PFSK-1 (cell line): ENCODE measurements around the gene RBBP5.

ENCODE experiments used
- FOXP2 ChIP-seq: optimal IDR thresholded peaks from 2 replicates; pipeline ENCODE3; 2011; ENCODE audit warnings: borderline replicate concordance, control low read depth, inconsistent platforms; ENCODE audit not compliant: insufficient read depth; ENCODE audit errors: extremely low read length, extremely low read depth
- POLR2AphosphoS5 ChIP-seq: IDR thresholded peaks from 2 replicates; pipeline ENCODE4 v1.6.1; 2012; ENCODE audit warnings: low read depth, mild to moderate bottlenecking, control low read depth, low read length, moderate library complexity
- REST ChIP-seq, 2 experiments: IDR thresholded peaks; 2 replicates each; pipeline versions ENCODE4 v1.6.1 to v1.8.0; 2011 to 2012; ENCODE audit warnings: low read depth in 2 of 2, low read length in 2 of 2, control low read depth in 1 of 2, inconsistent platforms in 1 of 2, mild to moderate bottlenecking in 1 of 2, moderate library complexity in 1 of 2; ENCODE audit not compliant: insufficient read depth in 1 of 2
- SIN3A ChIP-seq: IDR thresholded peaks from 2 replicates; pipeline ENCODE4 v1.6.1; 2012; ENCODE audit warnings: mild to moderate bottlenecking, low read length, moderate library complexity, borderline replicate concordance; ENCODE audit not compliant: insufficient read depth
- TAF1 ChIP-seq: IDR thresholded peaks from 2 replicates; pipeline ENCODE4 v1.6.1; 2012; ENCODE audit warnings: low read length, control low read depth, borderline replicate concordance; ENCODE audit not compliant: insufficient read depth

GRCh38 chr1:205158048-205158616 is 36.4 kb upstream of the RBBP5 start:
- TF ChIP-seq REST (IDR thresholded peaks at IDR 0.05; ENCODE audit: insufficient read depth in 1 of 2, low read depth in 2 of 2, low read length in 2 of 2) (no peak), POLR2AphosphoS5 (no peak), TAF1 (no peak), SIN3A (no peak), FOXP2 (no peak)
